Measurements from ENCODE around the gene RPP40. TPM values are rescaled to one million over a fixed set of nuclear protein-coding genes. Genes with fewer than 3 reads are reported as not detected.

RPP40 gene
- total RNA-seq, 1 experiment from 2014 or later = 37.9 TPM

DNA sequence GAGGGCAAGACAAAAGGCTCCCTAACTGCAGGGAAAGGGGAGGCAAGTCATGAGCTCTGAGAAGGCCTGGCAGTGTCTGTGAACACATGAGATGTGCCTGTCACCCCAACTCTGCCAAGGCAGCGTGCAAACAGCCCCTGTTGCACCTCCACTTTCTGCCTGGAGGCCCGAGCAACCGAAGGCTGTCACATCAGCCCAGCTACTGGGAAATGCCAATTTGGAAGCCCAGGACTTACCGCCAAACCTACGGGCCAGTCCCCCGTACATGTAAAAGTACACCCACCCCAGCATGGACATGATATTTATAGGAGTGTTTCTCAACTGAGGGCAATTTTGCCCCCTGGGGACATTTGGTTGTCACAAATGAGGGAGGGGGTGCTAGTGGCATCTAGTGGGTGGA, 27.3 kb upstream of the RPP40 start:
- H3K4me2 ChIP-seq (ENCODE audit: low read length) = no peak overlapping the region

DNA sequence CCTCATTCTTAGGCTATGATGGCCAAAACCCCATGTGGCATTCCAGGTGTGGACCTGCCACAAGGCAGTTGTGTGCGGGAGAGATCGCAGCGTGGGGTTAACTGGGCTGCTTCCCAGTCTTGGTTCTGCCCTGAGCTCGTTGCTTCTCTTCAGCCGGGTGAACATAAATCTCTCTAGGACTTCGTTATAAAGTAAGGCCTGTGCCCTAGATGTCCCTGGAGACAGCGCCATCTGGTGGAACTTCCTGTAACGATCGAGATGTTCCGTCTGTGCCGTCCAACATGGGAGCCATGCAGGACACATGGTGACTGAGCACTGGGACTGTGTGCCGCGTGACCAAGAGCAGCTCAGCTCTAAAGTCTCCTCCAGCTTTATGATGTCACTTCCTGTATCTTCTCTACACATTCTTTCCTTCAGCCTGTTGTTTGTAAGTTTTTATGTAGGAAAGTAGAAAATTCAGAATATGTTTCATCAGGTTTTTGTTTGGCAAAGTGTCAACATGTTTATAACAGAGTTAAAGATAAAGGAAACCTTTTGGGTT, 26.8 kb upstream of the RPP40 start:
- Histone ChIP-seq H3K9me2 (replicated peaks; ENCODE audit: low read length) (no peaks in the 10 kb centered on the region), H3F3A (ENCODE audit: low read length, unreplicated experiment) (no peaks in the 10 kb centered on the region), H3K36me3 (ENCODE audit: low read depth, low read length) (no peaks in the 10 kb centered on the region), H3K9ac (ENCODE audit: low read length) (no peak overlapping the region), H3K4me2 (ENCODE audit: low read length) (no peak overlapping the region), H3K4me1 (ENCODE audit: insufficient read depth, low read length) (peaks cover 18% of the 10 kb centered on the region), H3K9me3 (ENCODE audit: low read length) (no peaks in the 10 kb centered on the region), H4K20me1 (ENCODE audit: low read length) (no peaks in the 10 kb centered on the region), H2AFZ (ENCODE audit: low read length) (peak overlapping the region; percentile 70), H3K27ac (ENCODE audit: low read length) (no peak overlapping the region), H3K4me3 (ENCODE audit: low read length) (no peak overlapping the region), H3K27me3 (ENCODE audit: low read length) (no peaks in the 10 kb centered on the region), H3K79me2 (ENCODE audit: low read length) (no peaks in the 10 kb centered on the region)
- POLR2A ChIA-PET (ENCODE audit: unreplicated experiment) = no interaction called here
- ATAC-seq (peak; percentile 70), DNase-seq (peak; percentile 87)
- no TSS peak for BruUV-seq (replicated peaks)
- CTCF ChIA-PET = interaction anchor here (0.6 to 0.7 kb wide), 2 partner anchors 27 kb away, joined by 4 to 6 read pairs; partner anchors contain the start of gene RPP40
- intact Hi-C loops (cut with micrococcal nuclease) = loop anchor here (2.0 kb wide), 1 partner anchor 224 kb away; no protein-coding TSS in a partner anchor
- no peak for TF ChIP-seq EZH2 (IDR thresholded peaks at IDR 0.05; ENCODE audit: low read length, unreplicated experiment)
- TF ChIP-seq, protein P1, sequence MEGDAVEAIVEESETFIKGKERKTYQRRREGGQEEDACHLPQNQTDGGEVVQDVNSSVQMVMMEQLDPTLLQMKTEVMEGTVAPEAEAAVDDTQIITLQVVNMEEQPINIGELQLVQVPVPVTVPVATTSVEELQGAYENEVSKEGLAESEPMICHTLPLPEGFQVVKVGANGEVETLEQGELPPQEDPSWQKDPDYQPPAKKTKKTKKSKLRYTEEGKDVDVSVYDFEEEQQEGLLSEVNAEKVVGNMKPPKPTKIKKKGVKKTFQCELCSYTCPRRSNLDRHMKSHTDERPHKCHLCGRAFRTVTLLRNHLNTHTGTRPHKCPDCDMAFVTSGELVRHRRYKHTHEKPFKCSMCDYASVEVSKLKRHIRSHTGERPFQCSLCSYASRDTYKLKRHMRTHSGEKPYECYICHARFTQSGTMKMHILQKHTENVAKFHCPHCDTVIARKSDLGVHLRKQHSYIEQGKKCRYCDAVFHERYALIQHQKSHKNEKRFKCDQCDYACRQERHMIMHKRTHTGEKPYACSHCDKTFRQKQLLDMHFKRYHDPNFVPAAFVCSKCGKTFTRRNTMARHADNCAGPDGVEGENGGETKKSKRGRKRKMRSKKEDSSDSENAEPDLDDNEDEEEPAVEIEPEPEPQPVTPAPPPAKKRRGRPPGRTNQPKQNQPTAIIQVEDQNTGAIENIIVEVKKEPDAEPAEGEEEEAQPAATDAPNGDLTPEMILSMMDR (conservative IDR thresholded peaks at IDR 0.05; ENCODE audit: low read depth, low read length) = peak; percentile 85

More for the DNA sequence above, 27.3 kb upstream of the RPP40 start:
- Histone ChIP-seq H3K9ac (ENCODE audit: low read length) (no peak overlapping the region), H3K4me1 (ENCODE audit: insufficient read depth, low read length) (peaks cover 18% of the 10 kb centered on the region), H3K4me3 (ENCODE audit: low read length) (no peak overlapping the region), H3K36me3 (ENCODE audit: low read depth, low read length) (no peaks in the 10 kb centered on the region), H3F3A (ENCODE audit: low read length, unreplicated experiment) (no peaks in the 10 kb centered on the region), H4K20me1 (ENCODE audit: low read length) (no peaks in the 10 kb centered on the region), H3K27me3 (ENCODE audit: low read length) (no peaks in the 10 kb centered on the region), H3K27ac (ENCODE audit: low read length) (no peak overlapping the region), H2AFZ (ENCODE audit: low read length) (peak overlapping the region; percentile 70), H3K9me3 (ENCODE audit: low read length) (no peaks in the 10 kb centered on the region), H3K79me2 (ENCODE audit: low read length) (no peaks in the 10 kb centered on the region), H3K9me2 (replicated peaks; ENCODE audit: low read length) (no peaks in the 10 kb centered on the region)
- POLR2A ChIA-PET (ENCODE audit: unreplicated experiment) = no interaction called here
- intact Hi-C loops (cut with micrococcal nuclease) = loop anchor here (2.0 kb wide), 1 partner anchor 224 kb away; no protein-coding TSS in a partner anchor
- TF ChIP-seq, protein P1 (conservative IDR thresholded peaks at IDR 0.05; ENCODE audit: low read depth, low read length) = no peak
- TF ChIP-seq EZH2 (IDR thresholded peaks at IDR 0.05; ENCODE audit: low read length, unreplicated experiment) = no peak
- TF ChIP-seq EZH2phosphoT487 (IDR thresholded peaks at IDR 0.05; ENCODE audit: borderline replicate concordance, low read length) = no peak
- DNase-seq = no peak
- ATAC-seq = no peak
- CTCF ChIA-PET = interaction anchor here (0.7 kb wide), 1 partner anchor 28 kb away, joined by 6 read pairs; no protein-coding TSS in a partner anchor
- BruUV-seq (replicated peaks) = no TSS peak

DNA sequence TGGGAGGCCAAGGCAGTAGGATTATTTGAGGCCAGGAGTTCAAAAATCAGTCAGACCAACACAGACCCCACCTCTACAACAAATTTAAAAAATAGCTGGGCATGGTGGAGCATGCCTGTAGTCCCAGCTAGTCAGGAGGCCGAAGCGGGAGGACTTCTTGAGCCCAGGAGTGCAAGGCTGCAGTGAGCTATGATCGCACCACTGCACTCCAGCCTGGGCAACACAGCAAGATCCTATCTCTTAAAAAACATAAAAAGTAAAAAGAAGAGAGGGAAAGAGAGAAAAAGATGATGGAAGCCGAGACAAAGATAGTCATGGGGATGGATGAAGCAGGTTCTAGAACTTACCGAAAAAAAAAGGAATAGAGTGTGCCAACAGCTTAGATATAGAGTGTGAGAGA, 25.8 kb upstream of the RPP40 start:
- H3K9me3 ChIP-seq (ENCODE audit: low read length) = no peaks in the 10 kb centered on the region
- H4K20me1 ChIP-seq (ENCODE audit: low read length) = no peaks in the 10 kb centered on the region
- ChIA-PET POLR2A (ENCODE audit: unreplicated experiment) (no interaction called here), CTCF (no interaction called here)
- peaks cover 13% of the 10 kb centered on the region; the same call in 1 of the 2 replicates for H3K4me1 ChIP-seq (ENCODE audit: insufficient read depth, low read length)
- DNase-seq (no peak), ATAC-seq (no peak)
- H3K9ac ChIP-seq (ENCODE audit: low read length) = no peak overlapping the region
- H3F3A ChIP-seq (ENCODE audit: low read length, unreplicated experiment) = no peaks in the 10 kb centered on the region
- no TSS peak for BruUV-seq (replicated peaks)
- H2AFZ ChIP-seq (ENCODE audit: low read length) = no peak overlapping the region
- no peaks in the 10 kb centered on the region for H3K36me3 ChIP-seq (ENCODE audit: low read depth, low read length)
- H3K27ac ChIP-seq (ENCODE audit: low read length) = no peak overlapping the region
- no peak for TF ChIP-seq EZH2 (IDR thresholded peaks at IDR 0.05; ENCODE audit: low read length, unreplicated experiment)
- TF ChIP-seq, protein P1 (conservative IDR thresholded peaks at IDR 0.05; ENCODE audit: low read depth, low read length) = no peak
- TF ChIP-seq EZH2phosphoT487 (IDR thresholded peaks at IDR 0.05; ENCODE audit: borderline replicate concordance, low read length) = no peak
- no peak overlapping the region for H3K4me3 ChIP-seq (ENCODE audit: low read length)
- H3K4me2 ChIP-seq (ENCODE audit: low read length) = no peak overlapping the region
- H3K79me2 ChIP-seq (ENCODE audit: low read length) = no peaks in the 10 kb centered on the region
- intact Hi-C loops (cut with micrococcal nuclease) = loop anchor here (2.0 kb wide), 1 partner anchor 223 kb away; no protein-coding TSS in a partner anchor
- no peaks in the 10 kb centered on the region for H3K27me3 ChIP-seq (ENCODE audit: low read length)
- H3K9me2 ChIP-seq (replicated peaks; ENCODE audit: low read length) = no peaks in the 10 kb centered on the region

Measured in PC-3 (cell line).